ENCODE measurements around the gene RBM4.

The RBM4 gene

DNA sequence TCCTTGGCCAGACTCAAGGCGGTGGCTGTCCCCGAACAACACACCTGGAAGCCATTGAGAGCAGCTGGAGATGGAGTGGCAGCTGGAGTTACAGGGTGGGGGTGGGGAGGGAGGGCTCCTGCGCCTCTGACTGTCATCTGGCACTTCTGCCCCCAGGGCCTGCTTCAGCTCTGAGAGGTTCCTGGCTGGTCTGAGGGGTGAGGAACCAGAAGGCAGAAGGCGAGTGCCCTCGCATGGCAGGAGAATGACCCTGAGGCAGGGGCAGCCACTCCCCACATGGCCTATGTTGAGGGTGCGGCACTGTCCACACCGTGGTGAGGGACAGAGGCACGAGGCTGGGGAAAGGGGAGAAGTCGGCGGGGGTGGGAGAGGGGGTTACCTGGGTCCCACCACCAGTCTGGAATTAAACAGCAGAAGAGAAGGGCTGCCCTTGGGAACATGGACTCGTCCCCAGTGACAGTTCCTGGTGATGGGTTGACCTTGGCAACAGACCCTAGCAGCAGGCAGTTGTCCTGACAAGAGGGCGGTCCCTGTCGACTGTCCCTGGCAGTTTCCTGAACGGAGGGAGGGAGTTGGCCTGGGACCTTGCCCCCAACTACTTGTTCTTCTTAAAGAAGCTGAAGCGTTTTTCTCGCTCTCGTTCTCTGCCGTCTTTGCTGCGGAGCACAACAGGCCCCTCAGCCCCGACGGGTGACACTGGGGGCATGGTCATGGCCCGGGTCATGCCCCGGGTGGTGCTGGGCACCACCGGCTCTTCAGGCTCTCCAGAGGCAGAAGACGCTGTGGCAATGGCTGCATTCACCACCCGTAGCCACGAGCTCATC, 47.0 kb downstream of the RBM4 start:
- H3K4me3 ChIP-seq (ENCODE audit: low read length): no peak overlapping the region
- no peak for DNase-seq (ENCODE audit: low read depth, low spot score)

DNA sequence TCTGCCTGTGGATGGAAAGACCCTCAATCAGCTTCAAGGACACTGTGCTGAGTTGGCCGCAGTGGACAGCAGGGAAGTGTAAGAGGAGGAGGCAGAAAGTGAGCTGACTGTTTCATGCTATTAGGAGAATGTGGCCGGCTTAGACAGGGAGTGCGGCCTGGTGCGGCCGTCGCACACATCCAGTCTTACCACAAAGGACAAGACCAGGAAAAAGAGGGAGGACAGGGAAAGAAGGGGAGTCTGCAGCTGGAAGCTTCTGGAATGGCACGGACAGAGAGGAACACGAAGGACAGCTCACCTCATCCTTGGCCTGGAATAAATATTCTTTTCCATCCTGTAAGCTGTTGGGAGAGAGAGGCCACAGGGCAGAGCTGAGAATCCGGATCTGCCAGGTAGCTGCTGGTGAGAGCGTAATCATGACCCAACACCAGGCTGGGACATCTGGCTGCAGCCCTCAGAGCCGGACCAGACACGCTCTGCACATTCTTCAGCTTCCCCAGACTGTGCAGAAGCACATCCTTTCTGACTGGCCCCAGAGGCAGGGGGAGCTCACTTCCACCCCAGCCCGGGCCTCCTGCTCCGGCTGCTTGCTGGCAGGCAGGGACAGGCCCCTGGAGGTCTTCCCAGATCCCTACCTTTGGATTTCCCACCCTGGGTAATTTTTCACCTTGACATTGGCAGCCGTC, 47.7 kb downstream of the RBM4 start:
- DNase-seq (ENCODE audit: low read depth, low spot score): no peak
- H3K4me3 ChIP-seq (ENCODE audit: low read length): no peak overlapping the region

DNA sequence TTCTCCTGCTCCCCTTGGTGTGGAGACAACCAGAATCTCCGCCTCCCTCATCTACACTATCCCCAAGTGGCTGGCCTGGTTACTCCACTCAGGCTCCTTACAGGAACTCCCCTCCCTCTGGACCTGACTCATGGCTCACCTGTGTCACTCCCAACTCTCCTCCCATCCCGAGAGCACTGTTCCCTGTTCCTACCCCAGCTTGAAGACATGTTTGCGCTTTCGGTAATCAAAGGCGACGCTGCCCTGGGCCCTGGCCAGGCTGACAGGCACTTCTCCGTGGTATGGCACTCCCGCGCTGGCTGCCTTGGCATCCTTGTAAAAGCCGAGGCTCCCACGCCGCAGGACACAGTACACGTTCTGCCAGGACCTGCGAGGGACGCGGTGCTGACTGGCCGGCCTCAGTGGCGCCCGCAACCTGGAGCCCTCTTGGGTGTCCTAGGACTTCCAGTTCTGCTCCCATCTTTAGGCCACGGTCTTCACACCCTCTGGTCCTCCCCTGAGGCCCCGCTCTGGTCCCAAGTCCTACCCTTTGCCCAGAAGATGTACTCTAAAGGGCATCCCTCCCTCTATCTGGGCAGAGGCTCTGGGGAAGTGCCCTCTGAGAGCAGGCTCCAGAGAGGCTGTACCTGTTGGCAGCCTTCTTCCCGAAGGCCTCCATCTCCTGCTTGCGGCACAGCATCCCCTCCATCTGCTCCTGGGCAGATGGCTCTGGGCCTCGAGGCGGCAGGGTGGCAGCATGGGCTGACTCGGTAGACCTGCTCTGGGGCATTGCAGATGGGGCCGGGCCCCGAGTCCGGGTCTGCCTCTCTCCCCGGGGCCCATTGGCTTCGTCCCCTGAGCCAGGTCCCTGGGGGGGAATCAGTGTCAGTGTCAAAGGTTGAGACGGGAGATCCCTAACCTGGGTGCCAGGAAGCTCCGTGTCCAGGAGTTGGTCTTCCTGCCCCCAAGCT, 48.6 kb downstream of the RBM4 start:
- DNase-seq (ENCODE audit: low read depth, low spot score): no peak

DNA sequence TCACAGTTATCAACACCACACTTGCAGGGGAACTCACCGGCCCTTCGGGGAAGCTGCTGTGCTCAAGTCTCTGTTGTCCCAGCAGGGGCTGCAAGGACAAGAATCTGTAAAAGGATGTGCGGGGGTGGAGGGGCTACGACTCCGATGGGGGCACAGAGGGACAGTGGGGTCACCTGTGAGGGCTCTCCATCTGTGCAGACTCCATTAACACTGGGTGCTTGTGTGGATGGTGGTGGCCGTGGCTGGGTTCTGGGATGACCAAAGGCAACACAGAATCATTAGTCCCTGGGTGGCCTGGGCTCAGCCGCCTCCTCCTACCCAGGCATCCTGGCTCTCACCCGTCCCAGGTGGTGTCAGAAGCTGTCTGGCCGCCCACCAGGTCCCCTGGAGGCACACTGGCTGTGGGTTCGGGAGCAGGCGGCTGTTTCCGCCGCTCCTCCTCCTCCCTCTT, 49.4 kb downstream of the RBM4 start:
- H3K4me3 ChIP-seq (ENCODE audit: low read length): no peak overlapping the region
- DNase-seq (ENCODE audit: low read depth, low spot score): no peak

More for the DNA sequence above, 48.6 kb downstream of the RBM4 start:
- H3K4me3 ChIP-seq (ENCODE audit: low read length): no peak overlapping the region

DNA sequence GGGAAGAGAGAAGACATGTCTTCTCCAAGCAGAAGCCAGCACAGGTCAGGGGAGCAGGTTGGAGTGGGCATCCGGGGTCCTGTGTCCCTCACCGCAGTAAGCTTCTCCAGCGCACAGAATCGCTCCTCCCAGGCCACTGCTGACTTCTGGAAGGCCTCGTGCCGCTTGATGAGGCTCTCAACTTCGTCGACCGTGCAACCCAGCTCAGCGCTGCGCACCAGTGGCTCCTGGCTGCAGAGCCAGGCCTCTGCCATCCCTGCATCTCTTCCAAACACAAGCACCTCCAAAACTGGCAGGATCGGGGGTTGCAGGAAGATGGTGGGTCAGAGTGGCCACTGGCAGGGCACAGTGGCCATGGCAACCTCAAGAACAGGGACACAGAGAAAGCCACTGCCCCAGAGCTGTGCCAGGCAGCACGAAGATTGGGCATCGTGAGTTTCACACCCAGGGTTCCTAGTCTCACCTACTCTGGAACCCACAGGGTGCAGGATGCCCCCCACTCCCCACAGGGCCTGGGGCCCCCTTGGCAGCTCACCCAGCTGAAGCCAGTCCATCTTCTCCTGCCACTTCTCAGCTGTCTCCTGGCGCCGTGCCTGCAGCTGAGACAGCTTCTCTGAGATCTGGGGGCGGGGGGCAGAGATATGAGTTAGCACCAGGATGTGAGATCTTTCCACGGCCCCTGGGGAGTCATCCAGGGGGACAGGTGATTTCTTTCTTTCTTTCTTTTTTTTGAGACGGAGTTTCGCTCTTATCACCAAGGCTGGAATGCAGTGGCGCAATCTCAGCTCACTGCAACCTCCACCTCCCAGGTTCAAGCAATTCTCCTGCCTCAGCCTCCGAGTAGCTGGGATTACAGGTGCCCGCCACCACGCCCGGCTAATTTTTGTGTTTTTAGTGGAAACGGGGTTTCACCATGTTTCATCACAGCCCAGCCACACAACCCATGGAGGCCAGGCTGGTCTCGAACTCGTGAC, 50.3 kb downstream of the RBM4 start:
- H3K4me3 ChIP-seq (ENCODE audit: low read length): no peak overlapping the region
- no peak for DNase-seq (ENCODE audit: low read depth, low spot score)

DNA sequence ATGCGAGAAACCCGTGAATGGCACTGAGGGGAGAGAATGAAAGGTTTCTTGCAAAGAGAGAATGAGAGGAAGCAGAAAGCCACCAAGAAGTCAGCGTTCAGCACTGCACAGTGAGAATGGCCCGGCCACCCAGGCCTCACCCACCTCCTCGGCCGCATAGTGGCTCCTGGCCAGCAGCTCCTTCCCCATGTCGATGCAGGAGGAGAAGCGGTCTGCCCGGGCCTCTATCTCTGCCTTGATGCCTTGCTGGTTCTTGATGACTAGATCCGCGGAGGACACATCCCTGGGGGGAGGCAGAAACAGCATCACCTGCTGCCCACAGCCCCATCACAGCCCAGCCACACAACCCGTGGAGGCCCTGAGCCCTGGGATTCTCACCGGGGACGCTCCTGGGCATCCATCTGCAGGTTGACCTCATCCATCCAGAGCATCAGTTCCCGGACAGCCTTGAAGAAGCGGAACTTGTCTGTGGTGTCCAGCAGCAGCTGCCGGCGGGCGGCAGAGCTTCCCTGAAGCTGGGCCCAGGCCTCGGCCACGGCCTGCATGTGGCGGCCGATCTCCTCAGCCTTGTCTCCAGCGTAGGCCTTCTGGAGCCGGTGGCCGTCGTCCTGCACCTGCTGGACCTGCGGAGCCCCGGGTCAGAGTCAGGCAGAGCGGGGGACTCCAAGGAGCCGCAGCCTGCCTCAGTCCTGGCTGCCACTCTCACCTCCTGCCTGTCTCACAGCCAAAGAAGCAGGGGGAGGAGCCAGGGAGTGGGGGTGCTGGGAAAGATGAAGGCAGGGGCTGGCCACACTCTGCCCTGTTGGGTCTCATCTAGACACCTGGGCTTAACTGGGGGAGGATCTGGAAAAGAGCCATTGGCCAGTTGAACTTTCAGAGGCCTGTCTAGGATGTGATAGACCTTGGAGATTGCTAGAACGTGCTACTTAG, 51.4 kb downstream of the RBM4 start:
- DNase-seq (ENCODE audit: low read depth, low spot score): no peak
- no peak overlapping the region for H3K4me3 ChIP-seq (ENCODE audit: low read length)

DNA sequence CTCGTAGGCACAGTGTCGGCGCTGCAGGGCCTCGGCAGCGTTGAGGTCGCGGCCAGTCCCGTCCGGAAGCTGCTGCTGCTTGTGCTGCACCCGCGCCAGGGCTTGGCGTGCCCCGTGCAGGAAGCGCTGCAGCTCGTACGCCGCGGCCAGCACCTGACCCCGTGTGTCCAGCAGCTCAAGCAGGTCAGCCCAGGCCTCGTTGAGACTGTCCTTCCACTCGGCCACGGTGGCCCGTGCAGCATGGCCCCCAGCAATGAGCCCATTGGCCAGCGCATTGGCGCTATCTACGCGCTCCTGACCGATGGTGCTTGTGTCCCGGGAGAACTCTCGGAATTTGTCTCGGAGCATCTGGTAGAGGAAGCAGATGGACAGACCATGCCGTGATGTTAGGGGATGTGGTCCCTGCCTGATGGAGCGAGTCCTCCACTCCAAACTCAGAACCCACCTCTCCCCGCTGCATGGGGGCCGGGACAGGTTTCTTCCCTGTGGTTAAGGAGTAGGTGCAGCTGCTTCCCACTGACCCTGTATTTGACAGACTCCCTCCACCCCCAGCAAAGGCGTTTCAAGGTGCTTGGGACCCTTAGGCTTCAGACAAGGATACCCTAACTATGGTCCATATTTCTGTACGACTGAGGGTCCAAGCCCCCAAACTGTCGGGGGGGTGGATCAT, 52.9 kb downstream of the RBM4 start:
- no peak for DNase-seq (ENCODE audit: low read depth, low spot score)
- H3K4me3 ChIP-seq (ENCODE audit: low read length): no peak overlapping the region

DNA sequence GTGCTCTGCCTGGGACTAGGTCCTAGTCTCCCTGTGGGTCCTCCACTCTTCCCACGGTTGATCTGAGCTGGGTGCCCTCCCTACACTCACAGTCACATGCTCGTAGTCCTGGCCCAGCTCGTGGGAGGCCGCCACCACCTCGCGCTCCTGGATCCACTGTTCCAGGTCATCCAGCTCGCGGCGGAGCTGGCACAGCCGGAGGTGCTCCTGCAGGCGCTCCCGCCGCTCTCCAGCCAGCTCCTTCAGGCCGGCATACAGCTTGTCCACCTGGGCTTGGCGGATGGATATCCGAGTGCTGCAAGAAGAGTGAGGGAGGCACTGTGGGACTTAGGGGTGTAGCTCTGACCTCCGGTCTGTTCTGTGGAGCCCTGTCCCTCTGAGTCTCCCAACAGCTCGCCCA, 53.9 kb downstream of the RBM4 start:
- no peak overlapping the region for H3K4me3 ChIP-seq (ENCODE audit: low read length)
- no peak for DNase-seq (ENCODE audit: low read depth, low spot score)

DNA sequence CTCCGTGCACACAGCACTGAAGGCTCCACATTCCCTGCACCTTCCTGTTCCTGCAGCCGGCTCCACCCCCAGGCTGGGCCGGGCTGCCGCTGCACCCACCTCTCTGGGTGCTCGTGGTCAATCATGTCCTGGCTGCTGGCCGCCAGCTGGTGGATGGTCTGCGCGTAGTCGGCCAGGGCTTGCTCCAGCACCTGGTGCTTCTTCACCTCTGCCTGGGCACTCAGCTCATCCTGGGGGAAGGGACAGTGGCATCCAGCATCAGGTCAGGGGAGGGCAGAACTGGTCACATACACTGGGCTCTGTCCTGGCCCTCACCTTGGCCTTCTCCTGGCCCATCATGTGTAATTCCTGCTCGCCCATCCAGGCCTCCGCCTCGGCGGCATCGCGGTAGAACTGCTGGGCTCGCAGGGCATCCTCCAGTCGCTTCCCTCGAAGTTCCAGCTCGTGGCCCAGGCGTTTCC, 54.4 kb downstream of the RBM4 start:
- H3K4me3 ChIP-seq (ENCODE audit: low read length): no peak overlapping the region
- DNase-seq (ENCODE audit: low read depth, low spot score): no peak

DNA sequence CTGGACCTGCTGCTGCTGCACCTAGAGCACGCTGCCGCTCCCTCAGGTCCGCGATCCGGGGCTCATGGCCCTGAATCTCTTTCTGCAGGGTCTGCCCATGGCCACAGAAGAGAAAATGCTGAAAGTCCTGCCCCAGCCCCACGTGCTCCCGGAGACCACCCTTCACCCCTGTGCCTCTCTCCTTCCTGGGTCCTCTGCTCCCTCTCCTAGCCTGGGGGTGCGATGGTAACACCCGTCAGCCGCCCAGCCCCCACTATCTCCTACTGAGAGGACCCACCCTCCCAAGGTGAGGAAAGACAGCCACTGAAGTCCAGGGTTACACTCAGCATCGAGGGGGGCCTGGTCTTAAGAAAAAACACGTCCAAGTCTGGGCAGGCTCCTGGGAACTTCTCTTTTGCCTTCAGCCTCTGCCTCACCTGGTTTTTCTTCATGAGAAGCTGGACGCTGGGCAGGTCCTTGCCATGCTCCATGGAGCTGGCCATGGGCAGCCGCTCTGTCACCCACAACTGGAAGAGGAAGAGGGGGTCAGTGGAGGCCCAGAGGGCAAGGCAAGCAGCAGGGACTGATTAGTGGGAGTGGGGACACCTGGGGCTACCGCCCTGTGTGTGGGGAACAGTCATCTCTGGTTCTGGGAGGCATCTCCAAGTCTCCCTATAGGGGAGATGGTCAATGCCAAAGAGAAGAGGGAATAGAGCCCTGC, 55.0 kb downstream of the RBM4 start:
- no peak for DNase-seq (ENCODE audit: low read depth, low spot score)
- H3K4me3 ChIP-seq (ENCODE audit: low read length): no peak overlapping the region

DNA sequence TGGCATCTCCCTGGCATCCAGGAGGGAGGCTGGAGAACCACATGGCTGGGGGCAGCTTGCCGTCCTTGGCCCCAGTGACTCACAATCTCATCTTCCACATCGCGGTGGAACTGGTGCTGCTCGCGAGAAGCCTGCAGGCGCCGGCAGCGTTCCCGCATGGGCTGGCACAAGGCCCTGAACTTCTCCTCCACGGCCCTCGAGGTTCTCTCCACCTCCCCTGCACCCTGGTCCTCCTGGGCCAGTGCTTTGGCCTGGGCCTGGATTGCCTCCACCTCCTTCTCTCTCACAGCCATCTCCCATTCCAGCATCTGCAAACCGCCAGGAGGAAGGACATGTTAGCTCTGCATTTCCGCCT, 55.5 kb downstream of the RBM4 start:
- no peak for DNase-seq (ENCODE audit: low read depth, low spot score)
- no peak overlapping the region for H3K4me3 ChIP-seq (ENCODE audit: low read length)

DNA sequence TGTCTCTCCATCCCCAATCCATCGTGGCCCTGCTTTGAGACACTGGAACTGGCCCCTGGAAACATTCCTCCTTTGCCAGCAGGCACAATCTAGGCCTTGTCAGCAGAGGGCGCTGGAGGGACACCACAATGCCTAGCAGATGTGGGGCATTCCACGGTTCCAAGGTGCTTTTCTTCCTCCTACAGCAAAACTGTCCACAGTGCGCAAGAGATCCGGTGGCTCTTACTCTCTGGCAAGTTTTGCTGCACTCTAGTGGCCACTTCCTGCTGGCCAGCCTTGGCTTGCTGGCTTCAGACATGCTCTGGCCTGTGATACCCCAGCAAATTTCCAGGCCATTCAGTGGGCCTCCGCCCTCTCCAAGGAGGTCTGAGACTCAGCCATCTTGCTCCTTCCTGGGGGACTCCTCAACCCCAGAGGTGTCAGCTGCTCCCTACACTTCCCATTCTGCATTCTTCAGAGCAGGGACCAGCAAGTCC, 56.3 kb downstream of the RBM4 start:
- no peak overlapping the region for H3K4me3 ChIP-seq (ENCODE audit: low read length)
- DNase-seq (ENCODE audit: low read depth, low spot score): peak; percentile 71

All from Jurkat, Clone E6-1 (cell line).